ENCODE measurements around the gene PALMD.

Gene PALMD

DNA sequence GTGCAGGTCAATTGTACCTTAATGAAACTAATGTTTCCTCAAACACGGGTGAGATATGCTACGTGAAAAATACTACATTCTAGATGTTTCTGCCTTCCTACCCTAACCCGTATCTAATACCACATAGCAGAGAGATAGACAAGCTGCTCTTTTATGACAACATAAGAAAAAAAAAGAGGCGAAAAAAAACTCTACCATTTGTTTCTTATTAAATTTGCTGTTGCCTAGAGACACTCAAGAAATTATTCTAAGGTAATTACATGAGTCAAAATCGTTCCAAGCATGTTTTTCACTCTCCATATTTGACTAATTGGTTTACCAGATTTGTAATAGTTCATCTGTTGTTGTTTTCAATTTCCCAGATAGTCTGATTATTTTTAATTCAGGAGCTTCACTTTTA lies 27.4 kb downstream of the PALMD start:
- no peak overlapping the region for H3K4me3 ChIP-seq (ENCODE audit: low read length)
- H3K4me1 ChIP-seq (ENCODE audit: control insufficient read depth, insufficient read depth, low read length) = no peaks in the 10 kb centered on the region
- H3K9me3 ChIP-seq (ENCODE audit: control insufficient read depth, insufficient read depth, low read length) = no peaks in the 10 kb centered on the region
- DNase-seq (ENCODE audit: low read depth, low spot score) = no peak
- H3K27ac ChIP-seq (ENCODE audit: low read length) = no peak overlapping the region
- H3K36me3 ChIP-seq (ENCODE audit: control insufficient read depth, insufficient read depth, low read length) = no peaks in the 10 kb centered on the region
- WGBS (ENCODE audit: insufficient coverage, insufficient read length) = no CpG with 5 or more reads among the region's 5 CpGs
- no peaks in the 10 kb centered on the region for H3K27me3 ChIP-seq (ENCODE audit: control insufficient read depth, insufficient read depth, low read length)

DNA sequence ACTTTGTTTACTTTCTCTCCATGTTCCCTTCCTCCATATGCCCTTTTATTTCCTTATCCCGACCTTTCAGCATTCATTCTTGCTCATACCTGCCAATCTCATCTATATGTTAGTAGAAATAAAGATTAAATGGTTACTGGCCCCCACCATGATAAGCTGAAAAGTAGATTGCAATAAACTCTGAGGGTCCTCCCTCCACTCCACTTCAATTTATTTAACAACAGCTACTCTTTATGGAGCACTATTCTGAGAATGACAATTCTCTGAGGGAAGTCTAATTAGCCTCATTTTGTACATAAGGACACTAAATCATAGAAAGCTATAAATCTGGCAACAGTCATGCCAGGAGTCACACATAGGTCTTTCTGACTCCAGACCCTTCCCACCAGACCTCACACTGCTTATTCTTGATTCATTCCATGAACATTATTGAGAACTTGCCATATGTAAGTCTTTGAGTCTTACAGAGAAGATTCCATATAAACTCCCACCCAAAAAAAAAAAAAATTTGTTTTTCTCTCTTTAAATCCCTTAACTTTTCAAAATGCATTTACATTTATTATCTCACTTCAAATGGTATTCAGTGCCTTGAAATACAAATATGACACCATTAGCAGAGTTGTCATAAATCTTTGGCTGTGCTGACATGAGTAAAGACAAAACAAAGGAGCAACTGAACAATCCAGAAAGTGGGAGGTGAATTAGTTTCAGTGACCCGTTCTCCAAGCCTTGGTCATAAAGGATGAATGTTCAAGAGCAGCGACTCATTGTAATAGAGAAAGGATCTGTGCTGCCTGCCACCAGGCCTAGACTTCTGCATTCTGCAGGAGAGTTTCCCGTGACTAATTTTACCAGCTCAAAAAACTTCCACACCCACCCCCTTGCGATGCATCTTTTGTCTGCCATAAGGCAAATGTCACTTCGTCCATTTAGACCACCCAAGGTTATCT lies 28.5 kb downstream of the PALMD start:
- no peaks in the 10 kb centered on the region for H3K36me3 ChIP-seq (ENCODE audit: control insufficient read depth, insufficient read depth, low read length)
- H3K27me3 ChIP-seq (ENCODE audit: control insufficient read depth, insufficient read depth, low read length) = no peaks in the 10 kb centered on the region
- DNase-seq (ENCODE audit: low read depth, low spot score) = no peak
- H3K27ac ChIP-seq (ENCODE audit: low read length) = no peak overlapping the region
- no CpG with 5 or more reads among the region's 6 CpGs for WGBS (ENCODE audit: insufficient coverage, insufficient read length)
- H3K9me3 ChIP-seq (ENCODE audit: control insufficient read depth, insufficient read depth, low read length) = no peaks in the 10 kb centered on the region
- H3K4me1 ChIP-seq (ENCODE audit: control insufficient read depth, insufficient read depth, low read length) = no peaks in the 10 kb centered on the region
- H3K4me3 ChIP-seq (ENCODE audit: low read length) = no peak overlapping the region

DNA sequence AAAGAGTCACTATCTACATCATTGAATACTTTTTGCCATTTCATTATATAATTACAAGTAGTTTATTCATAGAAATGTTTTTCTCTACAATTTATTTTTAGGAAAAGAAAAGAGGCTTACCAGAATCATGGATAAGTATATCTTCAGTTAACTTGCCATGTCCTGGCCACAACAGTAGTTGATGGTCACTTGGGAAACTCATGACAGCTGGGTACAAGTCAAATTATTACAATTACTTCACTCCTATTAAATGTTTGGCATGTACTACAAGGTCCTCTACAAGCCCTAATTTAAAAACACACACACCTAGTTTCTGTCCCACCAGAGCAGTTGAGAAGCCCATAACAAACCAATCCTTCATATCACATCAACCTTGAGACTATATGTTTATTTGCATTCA lies 29.4 kb downstream of the PALMD start:
- no peaks in the 10 kb centered on the region for H3K27me3 ChIP-seq (ENCODE audit: control insufficient read depth, insufficient read depth, low read length)
- DNase-seq (ENCODE audit: low read depth, low spot score) = no peak
- no peak overlapping the region for H3K27ac ChIP-seq (ENCODE audit: low read length)
- H3K36me3 ChIP-seq (ENCODE audit: control insufficient read depth, insufficient read depth, low read length) = no peaks in the 10 kb centered on the region
- H3K9me3 ChIP-seq (ENCODE audit: control insufficient read depth, insufficient read depth, low read length) = no peaks in the 10 kb centered on the region
- no peak overlapping the region for H3K4me3 ChIP-seq (ENCODE audit: low read length)
- H3K4me1 ChIP-seq (ENCODE audit: control insufficient read depth, insufficient read depth, low read length) = no peaks in the 10 kb centered on the region

DNA sequence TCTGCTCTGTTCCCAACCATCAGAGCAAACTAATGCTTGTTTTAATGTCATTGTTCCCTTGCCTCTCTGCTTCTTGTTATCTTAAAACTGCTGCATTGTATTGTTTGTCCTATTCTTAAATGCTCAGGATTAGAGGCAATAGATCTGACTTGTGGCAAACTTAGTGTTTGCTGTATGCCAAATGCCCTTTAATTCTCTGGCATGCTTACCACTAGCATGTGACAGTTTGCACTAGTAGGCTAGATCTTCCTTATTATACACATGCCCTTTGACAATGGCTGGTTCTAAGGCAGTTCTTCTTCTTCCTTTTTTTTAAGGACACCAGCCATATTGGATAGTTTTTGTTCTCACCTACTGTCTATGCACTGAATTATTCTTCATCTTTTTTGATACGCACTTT lies 30.1 kb downstream of the PALMD start:
- Histone ChIP-seq H3K4me3 (ENCODE audit: low read length) (no peak overlapping the region), H3K27ac (ENCODE audit: low read length) (no peak overlapping the region), H3K27me3 (ENCODE audit: control insufficient read depth, insufficient read depth, low read length) (no peaks in the 10 kb centered on the region), H3K4me1 (ENCODE audit: control insufficient read depth, insufficient read depth, low read length) (no peaks in the 10 kb centered on the region), H3K9me3 (ENCODE audit: control insufficient read depth, insufficient read depth, low read length) (no peaks in the 10 kb centered on the region), H3K36me3 (ENCODE audit: control insufficient read depth, insufficient read depth, low read length) (no peaks in the 10 kb centered on the region)
- DNase-seq (ENCODE audit: low read depth, low spot score) = no peak
- WGBS (ENCODE audit: insufficient coverage, insufficient read length) = no CpG with 5 or more reads among the region's 1 CpG

DNA sequence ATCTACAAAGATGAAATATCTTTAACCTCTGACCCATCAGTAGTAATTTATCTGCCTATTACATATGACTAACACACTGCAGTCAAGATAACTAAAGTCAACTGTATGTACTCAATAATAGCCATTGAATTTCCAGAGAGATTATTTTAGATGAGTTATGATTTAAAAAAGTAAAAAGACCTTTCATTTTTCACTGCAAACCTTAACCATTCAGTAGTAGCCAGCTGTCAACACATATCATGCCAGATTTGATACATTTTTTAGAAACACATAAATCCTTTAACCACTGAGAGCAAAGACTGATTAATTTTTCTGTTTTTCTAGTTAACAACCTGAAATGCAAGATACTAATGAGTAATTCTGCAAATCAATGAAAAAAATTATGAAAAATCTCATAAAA lies 31.0 kb downstream of the PALMD start:
- Histone ChIP-seq H3K27ac (ENCODE audit: low read length) (no peak overlapping the region), H3K27me3 (ENCODE audit: control insufficient read depth, insufficient read depth, low read length) (no peaks in the 10 kb centered on the region), H3K4me3 (ENCODE audit: low read length) (no peak overlapping the region), H3K9me3 (ENCODE audit: control insufficient read depth, insufficient read depth, low read length) (no peaks in the 10 kb centered on the region), H3K4me1 (ENCODE audit: control insufficient read depth, insufficient read depth, low read length) (no peaks in the 10 kb centered on the region), H3K36me3 (ENCODE audit: control insufficient read depth, insufficient read depth, low read length) (no peaks in the 10 kb centered on the region)
- DNase-seq (ENCODE audit: low read depth, low spot score) = no peak

DNA sequence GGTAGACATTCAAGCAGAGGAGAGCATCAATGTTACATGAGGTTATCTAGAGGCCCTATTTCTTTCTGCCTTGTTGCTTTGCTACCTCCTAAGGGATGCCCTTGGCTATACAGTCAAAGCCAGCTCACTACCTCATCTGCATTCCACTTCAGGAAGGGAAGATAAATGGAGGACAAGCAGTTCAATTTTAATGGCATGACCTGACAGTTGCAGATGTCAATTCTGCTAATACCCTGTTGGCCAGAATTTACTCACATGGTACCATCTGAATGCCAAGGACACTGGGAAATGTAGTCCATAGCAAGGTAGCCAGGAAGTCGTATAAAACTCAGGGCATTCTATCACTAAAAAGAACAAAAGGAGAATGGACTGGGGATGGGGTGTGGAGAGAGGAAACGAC lies 31.5 kb downstream of the PALMD start:
- Histone ChIP-seq H3K4me1 (ENCODE audit: control insufficient read depth, insufficient read depth, low read length) (no peaks in the 10 kb centered on the region), H3K4me3 (ENCODE audit: low read length) (no peak overlapping the region), H3K27me3 (ENCODE audit: control insufficient read depth, insufficient read depth, low read length) (no peaks in the 10 kb centered on the region), H3K9me3 (ENCODE audit: control insufficient read depth, insufficient read depth, low read length) (no peaks in the 10 kb centered on the region), H3K27ac (ENCODE audit: low read length) (no peak overlapping the region), H3K36me3 (ENCODE audit: control insufficient read depth, insufficient read depth, low read length) (no peaks in the 10 kb centered on the region)
- DNase-seq (ENCODE audit: low read depth, low spot score) = no peak
- WGBS (ENCODE audit: insufficient coverage, insufficient read length) = no CpG with 5 or more reads among the region's 2 CpGs

DNA sequence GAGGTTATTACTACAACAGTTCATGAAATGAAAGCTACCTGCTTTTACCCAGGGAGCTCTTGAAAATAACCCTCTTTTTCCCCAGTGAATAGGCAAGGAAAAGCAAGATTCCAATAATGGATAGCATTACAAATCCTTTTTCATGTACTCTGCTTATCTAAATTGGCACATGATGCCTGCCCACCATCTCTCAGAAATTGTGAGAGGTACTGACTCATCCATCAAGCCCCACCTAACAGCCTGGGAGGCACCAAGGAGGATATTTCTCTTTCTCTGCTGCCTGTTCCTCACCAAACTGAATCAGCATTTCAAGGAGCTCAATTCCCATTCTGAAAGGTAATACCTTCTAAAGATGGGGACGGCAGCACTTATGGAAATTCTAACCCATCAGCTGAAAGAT lies 34.4 kb downstream of the PALMD start:
- no CpG with 5 or more reads among the region's 1 CpG for WGBS (ENCODE audit: insufficient coverage, insufficient read length)
- Histone ChIP-seq H3K4me3 (ENCODE audit: low read length) (no peak overlapping the region), H3K9me3 (ENCODE audit: control insufficient read depth, insufficient read depth, low read length) (no peaks in the 10 kb centered on the region), H3K27me3 (ENCODE audit: control insufficient read depth, insufficient read depth, low read length) (no peaks in the 10 kb centered on the region), H3K4me1 (ENCODE audit: control insufficient read depth, insufficient read depth, low read length) (no peaks in the 10 kb centered on the region), H3K27ac (ENCODE audit: low read length) (no peak overlapping the region), H3K36me3 (ENCODE audit: control insufficient read depth, insufficient read depth, low read length) (no peaks in the 10 kb centered on the region)
- DNase-seq (ENCODE audit: low read depth, low spot score) = no peak

DNA sequence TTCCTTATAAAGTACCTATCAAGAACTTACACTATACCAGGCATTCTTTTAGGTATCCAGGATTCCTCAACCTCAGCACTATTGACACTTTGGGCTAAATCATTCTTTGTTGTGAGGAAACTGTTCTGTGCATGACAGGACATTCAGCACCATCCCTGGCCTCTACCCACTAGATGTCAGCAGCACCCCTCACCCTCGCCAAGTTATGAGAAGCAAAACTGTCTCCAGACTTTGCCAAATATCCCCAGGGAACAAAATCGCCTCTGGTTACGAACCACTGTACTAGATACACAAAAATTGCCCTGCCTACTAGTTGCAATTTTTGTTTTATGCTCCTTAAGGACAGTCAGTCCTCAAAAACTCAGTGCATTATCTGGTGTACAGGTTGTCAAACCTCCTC lies 35.7 kb downstream of the PALMD start:
- DNase-seq (ENCODE audit: low read depth, low spot score) = no peak
- WGBS (ENCODE audit: insufficient coverage, insufficient read length) = no CpG with 5 or more reads among the region's 3 CpGs

DNA sequence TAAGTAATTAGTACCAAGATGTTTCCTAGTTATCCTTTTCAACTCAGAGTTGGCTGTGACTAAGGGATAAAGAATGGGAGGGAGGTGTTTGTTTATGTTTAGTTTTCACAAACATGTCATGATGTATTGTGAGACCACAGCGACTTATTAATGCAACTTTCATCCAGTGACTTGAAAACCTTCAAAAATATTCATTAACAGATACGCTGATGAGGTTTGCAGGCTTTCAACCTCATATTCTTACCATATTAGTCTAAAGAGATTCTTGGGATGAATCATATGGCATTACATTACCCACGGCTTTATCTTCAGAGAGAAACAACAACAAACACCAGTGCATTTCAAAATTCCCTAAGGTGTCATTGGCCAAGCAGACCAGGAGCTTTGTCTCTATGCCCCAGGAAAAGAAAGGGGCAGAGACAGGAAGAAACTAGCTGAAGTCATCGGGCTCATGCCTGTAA lies 36.4 kb downstream of the PALMD start:
- Histone ChIP-seq H3K27me3 (ENCODE audit: control insufficient read depth, insufficient read depth, low read length) (no peaks in the 10 kb centered on the region), H3K4me1 (ENCODE audit: control insufficient read depth, insufficient read depth, low read length) (no peaks in the 10 kb centered on the region), H3K9me3 (ENCODE audit: control insufficient read depth, insufficient read depth, low read length) (no peaks in the 10 kb centered on the region), H3K4me3 (ENCODE audit: low read length) (no peak overlapping the region), H3K36me3 (ENCODE audit: control insufficient read depth, insufficient read depth, low read length) (no peaks in the 10 kb centered on the region), H3K27ac (ENCODE audit: low read length) (no peak overlapping the region)
- no peak for DNase-seq (ENCODE audit: low read depth, low spot score)
- WGBS (ENCODE audit: insufficient coverage, insufficient read length) = no CpG with 5 or more reads among the region's 4 CpGs

More for the DNA sequence above, 35.7 kb downstream of the PALMD start:
- Histone ChIP-seq H3K27me3 (ENCODE audit: control insufficient read depth, insufficient read depth, low read length) (no peaks in the 10 kb centered on the region), H3K4me3 (ENCODE audit: low read length) (no peak overlapping the region), H3K4me1 (ENCODE audit: control insufficient read depth, insufficient read depth, low read length) (no peaks in the 10 kb centered on the region), H3K9me3 (ENCODE audit: control insufficient read depth, insufficient read depth, low read length) (no peaks in the 10 kb centered on the region), H3K27ac (ENCODE audit: low read length) (no peak overlapping the region), H3K36me3 (ENCODE audit: control insufficient read depth, insufficient read depth, low read length) (no peaks in the 10 kb centered on the region)

DNA sequence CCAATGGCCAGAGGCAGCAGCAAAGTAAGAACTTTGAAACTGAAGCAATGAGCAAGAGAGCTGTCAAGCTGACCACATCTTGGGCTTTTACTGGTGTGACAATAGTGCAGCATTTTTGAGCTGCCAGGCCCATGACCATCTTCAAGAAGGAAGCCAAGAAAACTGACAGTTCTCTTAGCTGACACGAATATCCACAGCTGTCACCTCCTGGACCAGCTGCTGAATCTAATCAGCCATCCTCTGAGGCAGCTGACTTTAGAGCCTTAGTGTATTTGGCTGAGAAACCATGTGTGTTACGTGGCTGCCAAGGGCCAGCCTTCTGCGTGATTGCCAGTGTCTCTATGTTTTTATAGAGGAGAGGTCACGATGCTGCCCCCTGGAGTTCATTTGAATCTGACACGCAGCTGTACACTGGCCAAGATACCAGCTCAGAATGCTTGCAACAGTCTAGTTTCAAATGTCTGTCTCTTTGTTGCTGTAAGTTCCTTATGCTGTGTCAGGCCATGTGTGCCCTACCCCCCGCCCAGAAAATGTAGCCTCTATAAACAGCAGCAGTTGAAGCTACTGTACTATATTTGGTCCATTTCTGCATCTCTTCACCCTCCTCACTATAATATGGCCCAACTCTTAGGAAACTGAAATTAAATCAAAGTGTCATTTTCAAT lies 39.7 kb downstream of the PALMD start:
- Histone ChIP-seq H3K27ac (ENCODE audit: low read length) (no peak overlapping the region), H3K9me3 (ENCODE audit: control insufficient read depth, insufficient read depth, low read length) (no peaks in the 10 kb centered on the region), H3K27me3 (ENCODE audit: control insufficient read depth, insufficient read depth, low read length) (no peaks in the 10 kb centered on the region), H3K4me1 (ENCODE audit: control insufficient read depth, insufficient read depth, low read length) (no peaks in the 10 kb centered on the region), H3K36me3 (ENCODE audit: control insufficient read depth, insufficient read depth, low read length) (no peaks in the 10 kb centered on the region), H3K4me3 (ENCODE audit: low read length) (no peak overlapping the region)
- peak; percentile 20 for DNase-seq (ENCODE audit: low read depth, low spot score)
- no CpG with 5 or more reads among the region's 6 CpGs for WGBS (ENCODE audit: insufficient coverage, insufficient read length)

Data from iPS DF 6.9 (cell line).